Activated B cell treated with CpG ODN at 0.5 μM for 24 hours (primary cell): Measurements from ENCODE around the gene LRIG1. TPM values are rescaled to one million over a fixed set of nuclear protein-coding genes. Genes with fewer than 3 reads are reported as not detected.

Experiments
- ATAC-seq: fragments of 200-7000 bp; cut with Tn5 transposase; one replicate; pipeline ENCODE4 v1.10.0; 2021; ENCODE audit warnings: low read depth, mild to moderate bottlenecking, moderate library complexity
- CTCF ChIA-PET: fragments of 350-600 bp; sonication (Branson Sonifier 250); formaldehyde crosslinking; loops from one replicate; lab custom pipeline; 2021; ENCODE audit warnings: antibody characterized with exemption; lab: Charles Lee
- POLR2A ChIA-PET: fragments of 350-600 bp; sonication (Branson Sonifier 250); formaldehyde crosslinking; loops from one replicate; lab custom pipeline; 2021; ENCODE audit warnings: antibody characterized with exemption; lab: Charles Lee
- DNase-seq: peaks from one replicate; pipeline ENCODE4 v3.0.0; 2022
- H3K27ac Mint-ChIP-seq: one replicate; pipeline ENCODE4 v1.8.0; 2020; ENCODE audit warnings: mixed read lengths
- H3K27me3 Mint-ChIP-seq: one replicate; pipeline ENCODE4 v1.8.0; 2021; ENCODE audit warnings: mixed read lengths
- H3K36me3 Mint-ChIP-seq: one replicate; pipeline ENCODE4 v1.8.0; 2021; ENCODE audit warnings: low read depth, mixed read lengths
- H3K4me1 Mint-ChIP-seq: one replicate; pipeline ENCODE4 v1.8.0; 2021; ENCODE audit warnings: mixed read lengths
- H3K4me3 Mint-ChIP-seq: one replicate; pipeline ENCODE4 v1.8.0; 2020; ENCODE audit warnings: mild to moderate bottlenecking, mixed read lengths
- H3K9me3 Mint-ChIP-seq: one replicate; pipeline ENCODE4 v1.8.0; 2020; ENCODE audit warnings: mixed read lengths
- CTCF ChIP-seq: fragments of 200-600 bp; IDR thresholded peaks from one replicate; pipeline ENCODE4 v1.8.0; 2022; ENCODE audit warnings: antibody characterized with exemption, mild to moderate bottlenecking
- intact Hi-C: fragments of 100-400 bp; cut with micrococcal nuclease; formaldehyde crosslinking; loops from one replicate; pipeline ENCODE4 v1.15.1; 2024
- total RNA-seq: library from RNA; stranded (reverse); gene quantifications from 2 replicates; pipeline ENCODE4 v1.2.3, GENCODE V29; 2022

LRIG1 gene
- total RNA-seq, 1 donor from 2014 or later, result 9.7 TPM

GRCh38 chr3:66532160-66532587, 31.4 kb upstream of the LRIG1 start:
- Mint-ChIP-seq H3K4me3 (no peak overlapping the region), H3K4me1 (peaks cover 19% of the 10 kb centered on the region), H3K27ac (no peak overlapping the region), H3K9me3 (no peaks in the 10 kb centered on the region), H3K36me3 (no peaks in the 10 kb centered on the region), H3K27me3 (peaks cover 16% of the 10 kb centered on the region)
- CTCF ChIA-PET, result no interaction called here
- no peak for TF ChIP-seq CTCF
- DNase-seq (no peak), ATAC-seq (no peak)
- intact Hi-C loops, result no loop called here
- POLR2A ChIA-PET, result no interaction called here

DNA sequence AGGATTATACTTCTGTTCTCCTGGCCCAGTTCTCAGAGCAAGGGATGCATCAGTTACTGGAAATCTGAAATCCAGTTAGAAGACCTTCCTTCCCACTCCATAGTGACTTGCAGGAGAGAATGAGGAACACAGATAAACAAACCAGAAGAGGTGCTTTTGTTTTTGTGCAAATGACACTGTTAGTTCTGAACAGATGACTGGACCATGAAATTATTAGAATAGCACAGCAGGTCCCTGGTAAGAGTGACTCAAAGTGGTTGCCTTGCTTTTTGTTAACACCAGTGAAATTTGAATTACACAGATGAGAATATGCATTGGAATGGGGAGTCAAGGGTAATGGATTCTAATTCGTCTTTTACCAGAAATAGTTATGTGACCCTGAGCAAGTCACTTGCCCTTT, 30.4 kb upstream of the LRIG1 start:
- CTCF ChIA-PET, result no interaction called here
- no peaks in the 10 kb centered on the region for H3K36me3 Mint-ChIP-seq
- DNase-seq (no peak), ATAC-seq (no peak)
- H3K27ac Mint-ChIP-seq, result no peak overlapping the region
- intact Hi-C loops, result no loop called here
- no peak for TF ChIP-seq CTCF
- peaks cover 20% of the 10 kb centered on the region for H3K27me3 Mint-ChIP-seq
- H3K9me3 Mint-ChIP-seq, result no peaks in the 10 kb centered on the region
- POLR2A ChIA-PET, result no interaction called here
- peaks cover 19% of the 10 kb centered on the region for H3K4me1 Mint-ChIP-seq
- no peak overlapping the region for H3K4me3 Mint-ChIP-seq

DNA sequence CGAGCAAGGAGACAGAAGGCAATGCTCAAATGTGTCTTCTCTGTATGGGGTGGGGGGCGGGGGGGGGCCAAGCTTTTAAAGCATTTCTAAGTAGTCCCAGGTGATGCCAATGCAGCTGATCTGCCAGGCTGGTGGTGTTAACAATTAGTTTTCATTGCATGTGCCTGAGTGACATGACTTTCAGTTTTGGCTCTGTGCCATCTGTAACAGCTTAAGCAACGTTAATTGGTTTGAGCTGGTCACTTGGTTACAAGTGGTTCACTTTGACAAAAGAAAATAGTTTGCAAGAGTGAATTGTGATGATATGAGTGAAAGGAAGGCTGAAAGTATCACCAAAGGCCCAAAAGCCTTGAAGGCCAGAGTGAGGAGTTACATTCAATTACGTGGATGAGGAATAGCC, 26.4 kb upstream of the LRIG1 start:
- DNase-seq (no peak), ATAC-seq (no peak)
- TF ChIP-seq CTCF, result no peak
- ChIA-PET CTCF (no interaction called here), POLR2A (no interaction called here)
- no peak overlapping the region for H3K4me3 Mint-ChIP-seq
- peaks cover 26% of the 10 kb centered on the region for H3K27me3 Mint-ChIP-seq
- intact Hi-C loops, result no loop called here
- H3K4me1 Mint-ChIP-seq, result peaks cover 18% of the 10 kb centered on the region
- no peak overlapping the region for H3K27ac Mint-ChIP-seq
- H3K9me3 Mint-ChIP-seq, result no peaks in the 10 kb centered on the region
- no peaks in the 10 kb centered on the region for H3K36me3 Mint-ChIP-seq

DNA sequence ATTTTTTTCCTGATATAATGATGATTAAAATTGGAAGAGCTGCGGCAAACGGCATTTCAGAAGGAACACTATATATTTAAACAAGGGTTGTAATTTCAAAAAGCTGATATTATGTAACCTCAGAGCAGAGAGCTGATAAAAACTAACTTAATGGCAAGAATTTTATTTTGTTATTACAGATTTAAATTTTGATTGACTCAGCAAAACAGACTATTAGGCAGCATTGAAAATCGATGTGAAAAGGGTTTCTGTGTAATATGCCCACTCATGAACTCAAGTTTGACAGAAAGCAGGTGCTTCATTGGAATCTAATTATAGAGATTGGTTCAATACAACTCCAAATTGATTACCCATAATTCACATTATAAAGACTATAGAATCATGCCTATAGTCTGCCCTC, 24.9 kb upstream of the LRIG1 start:
- POLR2A ChIA-PET, result no interaction called here
- no peak for ATAC-seq
- peaks cover 23% of the 10 kb centered on the region for H3K27me3 Mint-ChIP-seq

GRCh38 chr3:66520724-66521123, 19.9 kb upstream of the LRIG1 start:
- peaks cover 4% of the 10 kb centered on the region for H3K4me1 Mint-ChIP-seq
- ChIA-PET CTCF (no interaction called here), POLR2A (interaction anchor here (0.5 kb wide), 1 partner anchor 129 kb away, joined by 3 read pairs; no protein-coding TSS in a partner anchor)
- no peaks in the 10 kb centered on the region for H3K9me3 Mint-ChIP-seq
- no peaks in the 10 kb centered on the region for H3K36me3 Mint-ChIP-seq
- no peak overlapping the region for H3K4me3 Mint-ChIP-seq
- H3K27ac Mint-ChIP-seq, result no peak overlapping the region
- no peak for DNase-seq
- intact Hi-C loops, result no loop called here
- TF ChIP-seq CTCF, result no peak
- H3K27me3 Mint-ChIP-seq, result peaks cover 18% of the 10 kb centered on the region
- no peak for ATAC-seq

More for the DNA sequence above, 24.9 kb upstream of the LRIG1 start:
- no peak for DNase-seq
- H3K4me1 Mint-ChIP-seq, result peaks cover 4% of the 10 kb centered on the region
- no peak overlapping the region for H3K27ac Mint-ChIP-seq
- CTCF ChIA-PET, result no interaction called here
- no peaks in the 10 kb centered on the region for H3K9me3 Mint-ChIP-seq
- no peak for TF ChIP-seq CTCF
- intact Hi-C loops, result no loop called here
- H3K36me3 Mint-ChIP-seq, result no peaks in the 10 kb centered on the region
- no peak overlapping the region for H3K4me3 Mint-ChIP-seq
